ENCODE results near the gene TRPV5. TPM values are rescaled to one million over a fixed set of nuclear protein-coding genes. Genes with fewer than 3 reads are reported as not detected.

The TRPV5 gene
- total RNA-seq, 1 donor = not detected

- TF ChIP-seq CTCF (IDR thresholded peaks at IDR 0.05; ENCODE audit: extremely low read depth, low read depth, low read length) = no peak
- Histone ChIP-seq H3K27ac (ENCODE audit: low read depth, low read length) (no peak overlapping the region), H3K4me2 (ENCODE audit: insufficient read depth, low read length) (no peak overlapping the region), H4K20me1 (ENCODE audit: insufficient read depth, low read length) (no peaks in the 10 kb centered on the region), H3K27me3 (ENCODE audit: insufficient read depth, low read length) (peaks cover 1% of the 10 kb centered on the region), H3K4me1 (ENCODE audit: insufficient read depth, low read length) (no peaks in the 10 kb centered on the region), H2AFZ (ENCODE audit: low read length) (no peak overlapping the region), H3K79me2 (ENCODE audit: insufficient read depth, low read length) (no peaks in the 10 kb centered on the region), H3K36me3 (ENCODE audit: insufficient read depth, low read length) (no peaks in the 10 kb centered on the region), H3K4me3 (ENCODE audit: insufficient read depth, low read length) (no peak overlapping the region), H3K9me3 (ENCODE audit: low read depth, low read length) (no peaks in the 10 kb centered on the region)
- no peak for DNase-seq (ENCODE audit: insufficient read length, low spot score, missing footprints)
These were observed 59.1 kb downstream of the TRPV5 start for GRCh38 chr7:142874409-142874808.

DNA sequence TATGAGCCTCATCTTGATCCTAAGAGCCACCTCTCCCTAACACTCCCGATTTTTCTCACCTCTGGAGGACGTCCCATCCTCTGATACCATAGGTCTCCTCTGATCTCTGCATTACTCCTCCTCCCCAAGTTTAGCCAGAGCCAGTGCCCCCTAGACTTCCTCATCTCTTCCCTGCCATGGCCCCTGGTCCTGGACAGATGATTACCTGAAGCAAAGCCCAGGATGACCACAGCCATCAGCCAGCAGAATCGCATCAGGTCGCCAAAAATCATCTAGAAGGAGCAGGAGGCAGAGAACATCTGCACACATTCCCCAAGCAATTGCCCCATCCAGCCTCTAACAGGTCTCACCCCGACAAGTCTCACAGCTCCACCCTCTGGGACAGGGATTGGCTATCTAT lies 59.7 kb downstream of the TRPV5 start:
- Histone ChIP-seq H4K20me1 (ENCODE audit: insufficient read depth, low read length) (no peaks in the 10 kb centered on the region), H3K36me3 (ENCODE audit: insufficient read depth, low read length) (no peaks in the 10 kb centered on the region), H3K4me2 (ENCODE audit: insufficient read depth, low read length) (no peak overlapping the region), H3K27ac (ENCODE audit: low read depth, low read length) (no peak overlapping the region), H3K27me3 (ENCODE audit: insufficient read depth, low read length) (no peaks in the 10 kb centered on the region), H3K79me2 (ENCODE audit: insufficient read depth, low read length) (no peaks in the 10 kb centered on the region), H3K9me3 (ENCODE audit: low read depth, low read length) (no peaks in the 10 kb centered on the region), H3K4me3 (ENCODE audit: insufficient read depth, low read length) (no peak overlapping the region), H2AFZ (ENCODE audit: low read length) (no peak overlapping the region), H3K4me1 (ENCODE audit: insufficient read depth, low read length) (no peaks in the 10 kb centered on the region)
- DNase-seq (ENCODE audit: insufficient read length, low spot score, missing footprints) = no peak
- TF ChIP-seq CTCF (IDR thresholded peaks at IDR 0.05; ENCODE audit: extremely low read depth, low read depth, low read length) = no peak

- Histone ChIP-seq H3K79me2 (ENCODE audit: insufficient read depth, low read length) (no peaks in the 10 kb centered on the region), H3K4me2 (ENCODE audit: insufficient read depth, low read length) (no peak overlapping the region), H3K36me3 (ENCODE audit: insufficient read depth, low read length) (no peaks in the 10 kb centered on the region), H3K27me3 (ENCODE audit: insufficient read depth, low read length) (no peaks in the 10 kb centered on the region), H3K9me3 (ENCODE audit: low read depth, low read length) (no peaks in the 10 kb centered on the region), H3K4me1 (ENCODE audit: insufficient read depth, low read length) (no peaks in the 10 kb centered on the region), H4K20me1 (ENCODE audit: insufficient read depth, low read length) (no peaks in the 10 kb centered on the region), H3K27ac (ENCODE audit: low read depth, low read length) (no peak overlapping the region), H3K4me3 (ENCODE audit: insufficient read depth, low read length) (no peak overlapping the region), H2AFZ (ENCODE audit: low read length) (no peak overlapping the region)
- TF ChIP-seq CTCF (IDR thresholded peaks at IDR 0.05; ENCODE audit: extremely low read depth, low read depth, low read length) = peak; percentile 37
- DNase-seq (ENCODE audit: insufficient read length, low spot score, missing footprints) = peak; percentile 70
These were observed 60.2 kb downstream of the TRPV5 start for GRCh38 chr7:142873281-142873784.

GRCh38 chr7:142872106-142872675 lies 61.4 kb downstream of the TRPV5 start:
- no peak overlapping the region for H2AFZ ChIP-seq (ENCODE audit: low read length)
- H3K27ac ChIP-seq (ENCODE audit: low read depth, low read length) = no peak overlapping the region
- no peak overlapping the region for H3K4me2 ChIP-seq (ENCODE audit: insufficient read depth, low read length)
- no peaks in the 10 kb centered on the region for H4K20me1 ChIP-seq (ENCODE audit: insufficient read depth, low read length)
- no peaks in the 10 kb centered on the region for H3K4me1 ChIP-seq (ENCODE audit: insufficient read depth, low read length)
- no peaks in the 10 kb centered on the region for H3K36me3 ChIP-seq (ENCODE audit: insufficient read depth, low read length)
- H3K4me3 ChIP-seq (ENCODE audit: insufficient read depth, low read length) = no peak overlapping the region
- peak; percentile 58 for DNase-seq (ENCODE audit: insufficient read length, low spot score, missing footprints)
- H3K9me3 ChIP-seq (ENCODE audit: low read depth, low read length) = no peaks in the 10 kb centered on the region
- no peak for TF ChIP-seq CTCF (IDR thresholded peaks at IDR 0.05; ENCODE audit: extremely low read depth, low read depth, low read length)
- H3K27me3 ChIP-seq (ENCODE audit: insufficient read depth, low read length) = no peaks in the 10 kb centered on the region
- H3K79me2 ChIP-seq (ENCODE audit: insufficient read depth, low read length) = no peaks in the 10 kb centered on the region

All from osteoblast (primary cell).